GM18526 (cell line): ENCODE measurements around the gene PNPLA7.

Experiments used
- POLR2A ChIP-seq: IDR thresholded peaks from 3 replicates; pipeline ENCODE4 v1.6.1; 2011; ENCODE audit not compliant: insufficient read length; ENCODE audit errors: extremely low read depth

Gene PNPLA7

DNA sequence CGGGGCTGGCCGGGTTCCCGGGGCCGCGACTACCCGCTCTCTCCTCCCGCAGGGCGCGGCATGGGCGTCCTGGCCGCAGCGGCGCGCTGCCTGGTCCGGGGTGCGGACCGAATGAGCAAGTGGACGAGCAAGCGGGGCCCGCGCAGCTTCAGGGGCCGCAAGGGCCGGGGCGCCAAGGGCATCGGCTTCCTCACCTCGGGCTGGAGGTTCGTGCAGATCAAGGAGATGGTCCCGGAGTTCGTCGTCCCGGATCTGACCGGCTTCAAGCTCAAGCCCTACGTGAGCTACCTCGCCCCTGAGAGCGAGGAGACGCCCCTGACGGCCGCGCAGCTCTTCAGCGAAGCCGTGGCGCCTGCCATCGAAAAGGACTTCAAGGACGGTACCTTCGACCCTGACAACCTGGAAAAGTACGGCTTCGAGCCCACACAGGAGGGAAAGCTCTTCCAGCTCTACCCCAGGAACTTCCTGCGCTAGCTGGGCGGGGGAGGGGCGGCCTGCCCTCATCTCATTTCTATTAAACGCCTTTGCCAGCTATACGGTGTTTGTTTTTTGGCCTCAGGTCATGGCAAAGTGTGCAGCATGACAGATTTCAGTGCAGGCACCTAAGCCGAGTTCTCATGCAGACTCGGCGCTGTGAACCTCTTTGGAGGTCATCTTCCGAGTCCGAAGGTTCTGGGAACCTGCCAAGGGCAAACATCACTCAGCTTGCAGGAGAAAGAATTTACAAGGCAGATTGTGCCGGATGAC lies 2.0 kb upstream of the PNPLA7 start:
- no peak for TF ChIP-seq POLR2A

DNA sequence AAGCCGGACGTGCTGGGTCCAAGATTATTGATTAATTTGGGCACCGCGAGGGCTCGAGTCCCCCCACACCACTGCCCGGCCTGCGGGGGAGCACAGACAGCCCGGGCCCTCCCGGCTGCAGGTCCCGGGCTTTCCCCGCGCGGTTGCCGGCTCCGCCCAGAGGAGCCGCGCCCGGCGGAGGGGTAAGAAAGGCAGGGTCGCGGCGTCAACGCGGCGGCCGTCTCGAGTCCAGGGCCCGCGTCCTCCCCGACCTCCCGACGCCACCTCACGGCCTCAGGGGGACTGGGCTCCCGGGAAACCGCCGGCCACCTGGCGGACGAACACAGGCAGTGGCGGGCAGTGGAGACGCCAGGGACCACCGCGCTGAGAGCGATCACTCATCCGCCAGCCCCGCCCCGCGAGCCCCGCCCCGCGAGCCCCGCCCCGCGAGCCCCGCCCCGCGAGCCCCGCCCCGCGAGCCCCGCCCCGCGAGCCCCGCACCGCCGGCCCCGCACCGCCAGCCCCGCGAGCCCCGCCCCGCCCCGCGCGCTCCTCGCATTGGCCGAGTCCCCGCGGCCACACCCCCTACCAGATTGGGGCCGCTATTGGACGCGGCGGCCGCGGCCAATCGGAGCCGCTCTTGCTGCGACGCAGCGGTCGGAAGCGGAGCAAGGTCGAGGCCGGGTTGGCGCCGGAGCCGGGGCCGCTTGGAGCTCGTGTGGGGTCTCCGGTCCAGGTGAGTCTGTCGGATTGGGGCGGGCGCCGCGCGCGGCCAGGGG lies 1.2 kb upstream of the PNPLA7 start, which contains the start of gene MRPL41:
TSS of gene MRPL41 (plus strand) at position 616 of the 758 bp plus-strand sequence. CDS start 203 bp downstream, outside the sequence.
- TF ChIP-seq POLR2A = peak; percentile 89

DNA sequence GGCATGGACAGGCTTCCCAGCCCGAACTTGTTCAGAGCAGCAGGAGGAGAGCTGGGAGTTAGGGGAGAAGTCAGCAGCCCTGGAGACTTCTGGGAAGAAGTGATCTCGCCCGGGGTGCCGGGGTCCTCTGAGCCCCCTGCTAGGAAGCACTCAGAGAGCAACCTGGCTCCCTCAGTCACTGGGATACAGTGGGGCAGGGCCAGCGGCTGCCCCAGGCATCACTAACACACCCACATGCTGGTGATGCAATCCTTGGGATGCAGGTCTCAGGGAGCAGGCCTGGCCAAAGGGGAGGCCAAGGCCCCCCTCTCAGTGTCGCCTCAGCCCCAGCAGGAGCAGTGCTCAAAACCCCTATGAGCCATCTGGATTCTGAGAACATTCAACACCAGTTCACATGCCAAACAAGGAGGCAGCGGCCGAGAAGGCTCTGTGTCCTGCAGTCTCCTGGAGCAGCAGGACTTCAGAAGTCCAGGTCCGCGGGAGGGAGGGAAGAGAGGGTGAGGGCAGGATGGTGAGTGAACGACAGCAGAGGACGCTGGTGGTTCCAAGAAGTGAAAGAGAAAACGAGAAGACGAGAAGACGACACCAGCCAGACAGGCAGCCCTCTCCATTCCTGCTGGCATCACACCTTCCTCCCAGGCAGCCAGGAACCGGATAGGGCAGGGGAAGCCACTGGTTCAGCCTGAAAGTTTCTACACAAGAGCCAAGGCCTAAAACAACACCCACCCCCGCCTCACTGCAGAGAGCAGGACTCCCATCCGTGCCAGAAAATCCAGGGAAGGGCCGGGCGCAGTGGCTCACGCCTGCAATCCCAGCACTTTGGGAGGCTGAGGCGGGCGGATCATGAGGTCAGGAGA lies 2.3 kb downstream of the PNPLA7 start:
- TF ChIP-seq POLR2A = no peak

DNA sequence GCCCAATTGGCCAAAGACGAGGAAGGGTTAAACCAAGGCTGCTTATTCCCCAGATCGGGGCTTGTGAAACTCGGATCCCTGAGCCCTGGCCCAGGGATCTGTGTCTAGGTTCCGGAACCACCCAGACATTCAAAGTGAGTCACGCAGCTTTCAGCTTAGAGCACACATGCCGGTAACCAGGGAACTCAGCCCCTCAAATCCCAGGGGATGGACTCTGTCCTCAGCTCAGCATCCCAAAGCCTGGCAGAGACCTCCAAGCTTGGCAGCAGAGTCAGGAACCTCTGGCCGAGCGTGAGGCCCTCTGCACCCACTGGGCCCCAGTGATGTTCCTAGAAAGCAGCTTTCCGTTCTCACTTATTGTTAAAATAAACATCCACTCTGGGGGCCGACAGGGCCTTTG lies 5.1 kb downstream of the PNPLA7 start:
- TF ChIP-seq POLR2A = no peak

DNA sequence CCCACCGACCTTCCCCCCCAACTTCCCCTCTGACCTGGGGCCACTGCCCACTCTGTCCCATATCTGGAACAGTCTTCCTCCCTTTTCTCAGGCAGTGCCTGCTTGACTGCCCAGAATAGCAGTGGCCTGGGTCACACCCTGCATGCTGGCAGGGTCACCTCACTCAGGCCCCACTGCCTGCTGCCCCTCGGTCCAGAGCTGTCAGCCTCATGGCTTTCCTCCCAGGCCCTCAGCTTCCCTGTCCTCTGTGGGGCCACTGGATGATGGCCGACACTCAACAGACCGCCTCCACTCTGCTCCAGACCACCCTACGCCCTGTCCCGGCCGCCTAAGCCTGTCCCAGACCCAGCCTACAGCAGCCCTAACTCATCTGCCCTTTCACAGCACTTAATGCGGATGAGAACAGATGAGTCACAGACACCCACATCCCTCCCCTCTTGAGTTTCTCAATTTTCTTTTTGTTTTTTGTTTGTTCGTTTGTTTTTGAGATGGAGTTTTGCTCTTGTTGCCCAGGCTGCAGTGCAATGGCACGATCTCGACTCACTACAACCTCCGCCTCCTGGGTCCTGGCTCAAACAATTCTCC lies 5.9 kb downstream of the PNPLA7 start:
- no peak for TF ChIP-seq POLR2A

DNA sequence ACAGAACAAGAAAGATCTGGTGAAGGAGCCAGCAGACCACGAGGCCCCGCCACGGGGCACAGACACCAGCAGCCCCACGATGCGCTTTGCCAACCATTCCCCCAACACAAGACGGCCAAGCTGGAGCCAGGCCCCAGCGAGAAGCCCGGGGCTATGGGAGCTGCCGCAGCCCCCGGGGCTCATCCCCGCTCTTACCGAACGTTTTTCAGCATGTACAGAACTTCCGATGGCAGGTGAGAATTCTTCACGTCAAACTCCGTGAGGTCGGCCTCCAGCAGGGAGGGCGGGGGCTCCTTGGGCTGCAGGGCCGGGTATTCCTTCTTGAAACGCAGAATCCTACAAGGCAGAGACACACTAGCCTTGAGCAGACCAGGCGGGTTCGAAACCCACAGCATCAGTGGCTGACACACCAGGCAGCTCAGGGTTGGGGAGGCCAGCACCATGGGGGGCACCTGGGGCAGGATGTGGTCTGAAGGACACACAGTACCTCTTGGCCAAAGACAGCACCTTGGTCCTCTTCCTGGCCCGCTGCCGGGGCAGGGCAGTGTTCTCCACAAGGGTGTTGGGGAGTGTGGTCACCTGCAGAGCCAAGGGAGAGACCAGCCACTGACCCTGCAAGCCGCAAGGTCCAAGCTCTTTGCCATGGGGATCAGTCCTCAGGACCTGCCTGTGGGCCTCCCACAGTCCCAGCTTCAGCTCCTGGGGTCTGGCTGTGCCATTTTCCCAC lies 6.8 kb downstream of the PNPLA7 start:
- no peak for TF ChIP-seq POLR2A

DNA sequence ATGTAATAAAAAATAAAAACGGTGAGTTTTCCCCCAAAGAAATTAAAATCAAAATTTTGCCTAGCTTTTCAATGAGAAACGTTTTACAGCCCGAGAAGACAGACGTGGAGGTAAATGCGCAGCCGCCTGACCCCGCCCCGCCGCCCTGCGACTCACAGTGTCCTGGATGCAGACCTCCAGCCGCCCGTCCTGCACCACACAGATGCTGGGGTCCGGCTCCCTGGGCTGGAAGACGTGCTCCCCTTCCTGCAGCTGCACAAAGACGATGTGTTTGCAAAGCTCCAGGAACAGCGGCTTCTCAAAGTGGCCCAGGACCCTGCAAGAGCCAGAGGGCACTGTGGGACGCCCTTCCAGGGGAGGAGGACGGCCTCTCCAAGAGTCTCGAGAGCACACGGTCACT lies 7.7 kb downstream of the PNPLA7 start:
- TF ChIP-seq POLR2A = no peak

DNA sequence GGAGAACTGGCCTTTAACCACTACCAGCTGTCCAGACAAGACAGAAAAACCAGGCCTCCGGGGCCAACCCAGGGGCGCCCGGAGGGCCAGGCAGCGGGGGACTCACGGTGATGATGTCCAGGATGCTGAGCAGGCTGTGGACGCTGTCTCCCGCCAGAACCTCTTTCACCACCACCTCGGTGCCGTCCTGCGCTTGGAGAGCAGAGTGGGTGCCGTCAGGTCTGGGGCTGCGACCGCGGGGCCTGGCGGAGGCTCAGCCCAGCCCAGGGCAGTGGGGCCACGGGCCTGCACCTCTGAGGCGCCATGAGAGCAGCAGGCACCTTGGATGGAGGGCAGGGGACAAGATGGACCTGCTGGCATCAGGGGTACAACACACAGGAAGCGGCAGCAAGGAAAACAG lies 9.7 kb downstream of the PNPLA7 start:
- TF ChIP-seq POLR2A = no peak

DNA sequence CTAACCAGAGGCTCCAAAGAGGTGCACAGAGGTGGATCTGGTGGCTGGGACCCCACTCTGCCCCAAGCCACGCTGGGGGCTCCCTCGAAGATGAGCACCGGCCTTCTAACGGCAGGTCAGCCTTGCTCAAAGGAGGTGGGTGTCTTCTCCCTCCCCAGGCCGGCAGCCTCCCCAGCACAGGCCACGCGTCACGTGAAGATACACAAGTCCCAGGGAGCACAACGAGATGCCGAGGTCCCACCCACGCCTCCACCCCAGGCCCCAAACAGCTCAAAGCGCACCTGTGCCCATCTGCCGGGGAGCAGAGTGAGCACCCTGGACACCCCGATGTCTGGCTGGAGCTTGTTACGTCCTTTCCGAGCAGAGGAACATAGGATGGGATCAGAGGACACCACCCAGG lies 12.1 kb downstream of the PNPLA7 start:
- TF ChIP-seq POLR2A = no peak

DNA sequence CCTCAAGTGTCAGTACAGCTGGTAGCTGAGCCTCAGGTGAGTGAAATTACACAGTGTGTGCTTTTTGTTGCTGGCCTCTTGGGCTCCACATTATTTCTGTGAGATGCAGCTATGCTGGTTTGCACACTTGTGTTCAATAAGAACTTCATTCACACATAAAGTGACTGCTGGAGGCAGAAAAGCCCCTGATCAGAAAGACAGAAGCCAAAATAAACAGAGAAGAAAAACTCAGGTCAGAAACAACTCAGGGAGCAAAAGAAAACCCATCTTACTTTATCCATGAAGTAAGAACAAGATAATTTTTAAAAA lies 15.1 kb downstream of the PNPLA7 start:
- TF ChIP-seq POLR2A = no peak

DNA sequence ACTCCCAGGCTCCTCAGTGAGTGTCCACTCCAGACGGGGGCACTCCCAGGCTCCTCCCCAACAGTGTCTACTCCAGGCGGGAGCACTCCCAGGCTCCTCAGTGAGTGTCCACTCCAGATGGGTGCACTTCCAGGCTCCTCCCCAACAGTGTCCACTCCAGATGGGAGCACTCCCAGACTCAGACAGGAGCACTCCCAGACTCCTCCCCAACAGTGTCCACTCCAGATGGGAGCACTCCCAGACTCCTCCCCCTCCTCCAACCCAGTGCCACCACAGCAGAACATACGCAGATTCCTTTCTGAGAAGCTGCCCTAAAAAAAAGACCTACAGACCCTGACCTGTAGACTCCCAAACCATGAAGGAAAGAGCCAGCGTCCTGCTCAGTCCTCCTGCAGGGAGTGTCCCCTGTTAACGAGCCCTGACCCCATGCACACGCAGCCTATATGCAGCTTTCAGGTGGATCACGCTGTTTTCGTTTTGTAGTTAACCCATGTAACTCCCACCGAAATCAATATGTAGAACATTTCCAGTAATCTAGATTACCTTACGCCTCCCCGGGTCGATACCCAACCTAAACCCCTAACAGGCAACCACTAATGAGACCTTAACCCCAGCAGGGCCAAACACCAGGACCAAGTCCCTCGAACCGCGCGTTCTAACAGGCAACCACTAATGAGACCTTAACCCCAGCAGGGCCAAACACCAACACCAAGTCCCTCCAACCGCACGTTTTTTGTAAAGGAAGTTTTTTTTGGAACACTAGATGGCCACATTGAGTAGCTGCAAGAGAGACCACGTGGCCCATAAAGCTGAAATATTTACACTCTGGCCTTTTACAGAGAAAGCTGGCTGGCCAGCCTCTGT lies 15.7 kb downstream of the PNPLA7 start:
- TF ChIP-seq POLR2A = no peak

DNA sequence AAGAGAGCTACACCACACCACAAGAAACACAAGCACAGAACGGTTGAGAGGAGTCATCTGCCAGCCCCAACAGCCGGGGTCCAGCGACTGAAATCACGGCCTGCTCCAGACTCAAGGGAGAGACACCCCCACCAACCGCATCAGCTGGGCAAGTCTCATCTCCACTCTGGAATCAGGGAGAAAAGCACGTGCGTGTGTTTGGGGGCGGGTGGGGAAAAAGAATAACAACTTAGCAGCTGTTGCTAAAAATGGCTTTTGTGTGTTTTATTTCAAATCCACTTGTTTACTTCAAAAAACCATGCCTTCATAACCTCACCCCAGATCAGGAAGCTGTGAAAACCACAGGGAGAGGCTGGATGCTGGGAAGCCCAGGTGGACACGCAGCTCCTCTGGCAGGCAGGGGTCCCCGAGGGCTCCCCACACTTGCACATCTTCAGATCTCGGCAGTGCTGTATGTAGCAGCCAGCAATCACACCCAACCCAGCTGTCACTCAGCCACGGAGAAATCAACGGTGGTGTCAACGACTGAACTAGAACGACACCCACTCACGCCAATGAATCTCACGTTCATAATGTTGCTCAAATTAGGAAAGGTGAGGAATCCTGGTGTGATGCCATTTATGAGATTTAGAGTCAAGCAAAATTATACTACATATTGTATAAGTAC lies 19.0 kb downstream of the PNPLA7 start:
- TF ChIP-seq POLR2A = no peak

DNA sequence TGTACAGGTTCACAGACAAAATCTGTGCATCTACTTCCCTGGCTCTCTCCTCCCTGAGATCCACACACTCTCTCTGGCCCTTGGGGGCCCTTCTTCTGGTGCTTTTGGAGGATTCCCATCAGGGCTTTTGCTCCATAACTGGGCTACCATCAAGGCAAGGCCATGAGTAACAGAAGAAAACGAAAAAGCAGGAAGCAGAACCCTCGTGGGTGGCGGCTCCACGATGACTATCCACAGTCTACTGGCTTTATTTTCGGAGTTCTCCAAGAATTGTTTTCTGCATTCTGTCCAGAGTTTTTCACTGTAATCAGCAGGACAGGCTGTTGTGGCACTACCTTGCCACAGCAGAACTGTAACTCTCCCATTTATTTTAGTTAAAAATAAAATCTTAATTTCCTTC lies 19.9 kb downstream of the PNPLA7 start:
- TF ChIP-seq POLR2A = no peak
